Measurements from ENCODE around the gene UBE2C.
"Not testable (repeated sequence)": the region's sequence is repeated elsewhere in the genome, so short reads cannot be mapped to it uniquely, and the experiment has no call there.

Gene UBE2C

GRCh38 chr20:45812157-45813005 is at the start of gene UBE2C:
TSS of gene UBE2C (plus strand) at chr20:45812644. CDS start at chr20:45812696, 52 bp downstream.
- peak; percentile 100 for DNase-seq (ENCODE audit: low spot score)

GRCh38 chr20:45764618-45765282 is 47.7 kb upstream of the UBE2C start:
- not testable (repeated sequence) for DNase-seq (ENCODE audit: low spot score)

GRCh38 chr20:45765307-45765875 is 47.1 kb upstream of the UBE2C start:
- DNase-seq (ENCODE audit: low spot score): no peak

GRCh38 chr20:45765980-45766379 is 46.5 kb upstream of the UBE2C start:
- no peak for DNase-seq (ENCODE audit: low spot score)

GRCh38 chr20:45768479-45768878 is 44.0 kb upstream of the UBE2C start:
- DNase-seq (ENCODE audit: low spot score): no peak

- DNase-seq (ENCODE audit: low spot score): peak; percentile 85
Observed at GRCh38 chr20:45771182-45771759, 41.2 kb upstream of the UBE2C start.

GRCh38 chr20:45772693-45773092 is 39.8 kb upstream of the UBE2C start:
- DNase-seq (ENCODE audit: low spot score): no peak

GRCh38 chr20:45774945-45775344 is 37.5 kb upstream of the UBE2C start:
- no peak for DNase-seq (ENCODE audit: low spot score)

- DNase-seq (ENCODE audit: low spot score): no peak
Observed at GRCh38 chr20:45775411-45775810, 37.0 kb upstream of the UBE2C start.

GRCh38 chr20:45776931-45777330 is 35.5 kb upstream of the UBE2C start:
- DNase-seq (ENCODE audit: low spot score): no peak

- DNase-seq (ENCODE audit: low spot score): peak; percentile 100
Observed at GRCh38 chr20:45779011-45779915, 33.2 kb upstream of the UBE2C start.

- DNase-seq (ENCODE audit: low spot score): no peak
Observed at GRCh38 chr20:45780159-45780558, 32.3 kb upstream of the UBE2C start.

- peak; percentile 99 for DNase-seq (ENCODE audit: low spot score)
Observed at GRCh38 chr20:45781391-45781931, 31.0 kb upstream of the UBE2C start.

GRCh38 chr20:45782890-45783289 is 29.6 kb upstream of the UBE2C start:
- peak; percentile 40 for DNase-seq (ENCODE audit: low spot score)

- no peak for DNase-seq (ENCODE audit: low spot score)
Observed at GRCh38 chr20:45783656-45784294, 28.7 kb upstream of the UBE2C start.

GRCh38 chr20:45788351-45788750 is 24.1 kb upstream of the UBE2C start:
- DNase-seq (ENCODE audit: low spot score): no peak

GRCh38 chr20:45792317-45793118 is 19.9 kb upstream of the UBE2C start:
- DNase-seq (ENCODE audit: low spot score): peak; percentile 53

GRCh38 chr20:45796337-45797065 is 15.9 kb upstream of the UBE2C start:
- no peak for DNase-seq (ENCODE audit: low spot score)

GRCh38 chr20:45797510-45797909 is 14.9 kb upstream of the UBE2C start:
- DNase-seq (ENCODE audit: low spot score): not testable (repeated sequence)
